Mammary epithelial cell (primary cell): Measurements from ENCODE around the gene LHFPL3.

Experiments used
- CTCF ChIP-seq, 2 donors: IDR thresholded peaks in 1 of 2; conservative IDR thresholded peaks in 1 of 2; 2 replicates each; pipeline ENCODE4 v1.5.1; 2011 to 2012; ENCODE audit warnings: inconsistent platforms in 2 of 2, low read length in 2 of 2, mild to moderate bottlenecking in 2 of 2, control low read depth in 1 of 2, low read depth in 1 of 2; ENCODE audit not compliant: insufficient read depth in 1 of 2; ENCODE audit errors: extremely low read depth in 1 of 2
- EZH2 ChIP-seq: IDR thresholded peaks from 2 replicates; pipeline ENCODE4 v1.6.1; 2012; ENCODE audit warnings: low read length, inconsistent platforms, borderline replicate concordance

- TF ChIP-seq CTCF (conservative IDR thresholded peaks at IDR 0.05 in 1 of 2, IDR thresholded peaks at IDR 0.05 in 1 of 2; ENCODE audit: extremely low read depth in 1 of 2, insufficient read depth in 1 of 2, low read depth in 1 of 2, low read length in 2 of 2): no peak
- no peak for TF ChIP-seq EZH2
Observed at GRCh38 chr7:104442481-104442880, 114.1 kb downstream of the LHFPL3 start.
